Vagina (tissue), 2 donors: ENCODE data around the gene PCSK9.

ENCODE experiments used
- POLR2A ChIP-seq, 2 donors: fragments of 450-650 bp; IDR thresholded peaks; one replicate each; pipeline ENCODE4 v1.6.1; 2017; ENCODE audit warnings: antibody characterized with exemption in 2 of 2, mild to moderate bottlenecking in 2 of 2, moderate library complexity in 2 of 2
- TF ChIP-seq, protein P1 (sequence below), 3 experiments: fragments of 450-650 bp in 2 of 3; fragments of 200-600 bp in 1 of 3; sonication (generic) in 1 of 3; IDR thresholded peaks; one replicate each; pipeline ENCODE4 v1.5.1; 2017 to 2019; ENCODE audit warnings: antibody characterized with exemption in 3 of 3, mild to moderate bottlenecking in 2 of 3, moderate library complexity in 2 of 3

DNA sequence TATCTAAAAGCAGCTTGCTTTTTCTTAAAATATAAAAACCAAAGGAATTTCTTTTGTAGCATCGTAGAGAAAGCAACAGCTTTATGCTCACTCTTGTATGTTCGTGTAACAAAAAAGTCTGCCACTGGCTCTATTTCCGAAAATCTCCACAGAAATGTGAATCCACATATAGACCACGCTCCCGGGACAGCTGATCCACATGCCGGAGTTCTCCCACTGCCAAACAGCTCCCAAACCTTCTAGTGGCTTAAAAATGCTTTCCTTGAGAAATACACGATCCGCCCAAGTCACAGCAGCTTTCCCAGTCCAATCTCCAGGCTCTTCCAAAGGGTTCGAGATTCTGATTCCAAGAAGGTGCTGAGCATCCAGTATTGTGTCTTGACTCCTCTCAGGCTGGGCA, 29.3 kb downstream of the PCSK9 start:
- TF ChIP-seq, protein P1, sequence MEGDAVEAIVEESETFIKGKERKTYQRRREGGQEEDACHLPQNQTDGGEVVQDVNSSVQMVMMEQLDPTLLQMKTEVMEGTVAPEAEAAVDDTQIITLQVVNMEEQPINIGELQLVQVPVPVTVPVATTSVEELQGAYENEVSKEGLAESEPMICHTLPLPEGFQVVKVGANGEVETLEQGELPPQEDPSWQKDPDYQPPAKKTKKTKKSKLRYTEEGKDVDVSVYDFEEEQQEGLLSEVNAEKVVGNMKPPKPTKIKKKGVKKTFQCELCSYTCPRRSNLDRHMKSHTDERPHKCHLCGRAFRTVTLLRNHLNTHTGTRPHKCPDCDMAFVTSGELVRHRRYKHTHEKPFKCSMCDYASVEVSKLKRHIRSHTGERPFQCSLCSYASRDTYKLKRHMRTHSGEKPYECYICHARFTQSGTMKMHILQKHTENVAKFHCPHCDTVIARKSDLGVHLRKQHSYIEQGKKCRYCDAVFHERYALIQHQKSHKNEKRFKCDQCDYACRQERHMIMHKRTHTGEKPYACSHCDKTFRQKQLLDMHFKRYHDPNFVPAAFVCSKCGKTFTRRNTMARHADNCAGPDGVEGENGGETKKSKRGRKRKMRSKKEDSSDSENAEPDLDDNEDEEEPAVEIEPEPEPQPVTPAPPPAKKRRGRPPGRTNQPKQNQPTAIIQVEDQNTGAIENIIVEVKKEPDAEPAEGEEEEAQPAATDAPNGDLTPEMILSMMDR (IDR thresholded peaks at IDR 0.05), result no peak
- TF ChIP-seq POLR2A (IDR thresholded peaks at IDR 0.05), result no peak
